AG20443 (cell line): Measurements from ENCODE around the gene MOK.
A peak's percentile ranks its signal among the peaks of the same experiment; 100 is the strongest.
"Not testable (repeated sequence)": the region's sequence is repeated elsewhere in the genome, so short reads cannot be mapped to it uniquely, and the experiment has no call there.

Source experiments
- DNase-seq: peaks from one replicate; pipeline ENCODE4 v3.0.0; 2012; ENCODE audit warnings: low spot score, mixed read lengths

Gene MOK

GRCh38 chr14:102246071-102246470, 58.9 kb downstream of the MOK start:
- no peak for DNase-seq

DNA sequence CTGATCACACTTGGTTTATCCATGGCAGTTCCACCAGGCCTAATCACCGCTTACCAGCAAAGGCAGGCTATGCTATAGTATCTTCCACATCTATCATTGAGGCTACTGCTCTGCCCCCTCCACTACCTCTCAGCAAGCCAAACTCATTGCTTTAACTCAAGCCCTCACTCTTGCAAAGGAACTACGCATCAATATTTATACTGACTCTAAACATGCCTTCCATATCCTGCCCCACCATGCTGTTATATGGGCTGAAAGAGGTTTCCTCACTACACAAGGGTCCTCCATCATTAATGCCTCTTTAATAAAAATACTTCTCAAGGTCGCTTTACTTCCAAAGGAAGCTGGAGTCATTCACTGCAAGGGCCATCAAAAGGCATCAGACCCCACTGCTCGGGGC, 61.2 kb downstream of the MOK start:
- not testable (repeated sequence) for DNase-seq

DNA sequence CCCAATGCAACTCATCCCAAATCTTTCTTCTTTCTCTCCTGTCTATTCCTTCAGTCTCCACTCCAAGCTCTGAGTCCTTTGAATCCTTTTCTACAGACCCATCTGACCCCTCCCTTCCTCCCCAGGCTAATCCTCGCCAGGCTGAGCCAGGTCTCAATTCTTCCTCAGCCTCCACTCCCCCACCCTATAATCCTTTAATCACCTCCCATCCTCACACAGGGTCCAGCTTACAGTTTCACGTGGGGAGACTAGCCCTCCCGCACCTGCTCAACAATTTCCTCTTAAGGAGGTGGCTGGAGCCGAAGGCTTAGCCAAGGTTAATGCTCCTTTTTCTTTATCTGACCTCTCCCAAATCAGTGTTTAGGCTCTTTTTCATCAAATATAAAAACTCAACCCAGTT, 63.8 kb downstream of the MOK start:
- no peak for DNase-seq

GRCh38 chr14:102240481-102240880, 64.5 kb downstream of the MOK start:
- not testable (repeated sequence) for DNase-seq

DNA sequence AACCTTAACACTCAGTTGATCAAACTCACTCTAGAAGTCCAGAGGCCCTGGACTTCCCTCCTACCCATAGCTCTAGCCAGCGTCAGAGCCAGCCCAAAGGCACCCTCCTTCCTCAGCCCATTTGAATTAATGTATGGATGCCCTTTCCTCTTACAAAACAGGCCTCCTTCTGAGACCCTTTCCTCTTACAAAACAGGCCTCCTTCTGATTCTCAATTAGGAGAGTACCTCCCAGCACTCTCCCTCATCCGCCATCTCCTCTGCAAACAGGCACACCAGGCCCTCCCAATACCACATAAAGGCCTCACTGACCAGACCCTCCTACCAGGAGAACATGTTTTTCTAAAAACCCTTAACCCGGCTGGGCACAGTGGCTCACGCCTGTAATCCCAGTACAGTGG, 65.7 kb downstream of the MOK start:
- no peak for DNase-seq

GRCh38 chr14:102238766-102239165, 66.2 kb downstream of the MOK start:
- no peak for DNase-seq

DNA sequence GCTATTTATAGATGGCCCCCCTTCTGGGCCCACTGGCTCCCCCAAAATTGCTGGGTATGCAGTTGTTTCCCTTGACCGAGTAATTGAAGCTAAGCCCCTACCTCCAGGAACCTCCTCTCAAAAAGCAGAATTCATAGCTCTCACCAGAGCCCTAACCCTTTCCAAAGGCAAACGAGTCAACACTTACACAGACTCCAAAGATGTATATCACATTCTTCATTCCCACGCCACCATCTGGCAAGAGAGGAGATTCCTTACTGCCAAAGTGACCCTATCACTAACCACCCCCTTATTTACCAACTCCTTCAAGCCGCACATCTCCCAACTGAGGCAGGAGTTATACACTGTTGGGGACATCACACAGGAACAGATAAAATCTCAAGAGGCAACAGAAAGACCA, 66.8 kb downstream of the MOK start:
- no peak for DNase-seq

DNA sequence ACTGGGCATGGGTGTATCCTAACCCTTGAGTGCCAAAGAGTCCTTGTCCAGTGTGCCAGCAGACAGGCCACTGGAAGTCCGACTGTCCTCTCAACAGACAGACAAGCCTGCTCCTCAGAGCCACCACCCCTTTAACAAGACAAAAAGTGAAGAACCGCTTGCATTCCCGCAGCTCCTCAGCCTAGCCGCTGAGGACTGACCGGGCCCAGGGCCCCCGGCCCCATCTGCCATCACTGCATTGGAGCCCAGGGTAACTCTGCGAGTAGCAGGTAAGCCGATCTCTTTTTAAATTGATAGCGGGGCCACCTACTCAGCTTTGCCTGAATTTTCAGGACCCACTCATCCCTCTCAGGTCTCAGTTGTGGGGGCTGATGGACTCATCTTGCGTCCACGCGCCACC, 68.9 kb downstream of the MOK start:
- no peak for DNase-seq

GRCh38 chr14:102235275-102235897, 69.6 kb downstream of the MOK start:
- DNase-seq, result peak; percentile 90

DNA sequence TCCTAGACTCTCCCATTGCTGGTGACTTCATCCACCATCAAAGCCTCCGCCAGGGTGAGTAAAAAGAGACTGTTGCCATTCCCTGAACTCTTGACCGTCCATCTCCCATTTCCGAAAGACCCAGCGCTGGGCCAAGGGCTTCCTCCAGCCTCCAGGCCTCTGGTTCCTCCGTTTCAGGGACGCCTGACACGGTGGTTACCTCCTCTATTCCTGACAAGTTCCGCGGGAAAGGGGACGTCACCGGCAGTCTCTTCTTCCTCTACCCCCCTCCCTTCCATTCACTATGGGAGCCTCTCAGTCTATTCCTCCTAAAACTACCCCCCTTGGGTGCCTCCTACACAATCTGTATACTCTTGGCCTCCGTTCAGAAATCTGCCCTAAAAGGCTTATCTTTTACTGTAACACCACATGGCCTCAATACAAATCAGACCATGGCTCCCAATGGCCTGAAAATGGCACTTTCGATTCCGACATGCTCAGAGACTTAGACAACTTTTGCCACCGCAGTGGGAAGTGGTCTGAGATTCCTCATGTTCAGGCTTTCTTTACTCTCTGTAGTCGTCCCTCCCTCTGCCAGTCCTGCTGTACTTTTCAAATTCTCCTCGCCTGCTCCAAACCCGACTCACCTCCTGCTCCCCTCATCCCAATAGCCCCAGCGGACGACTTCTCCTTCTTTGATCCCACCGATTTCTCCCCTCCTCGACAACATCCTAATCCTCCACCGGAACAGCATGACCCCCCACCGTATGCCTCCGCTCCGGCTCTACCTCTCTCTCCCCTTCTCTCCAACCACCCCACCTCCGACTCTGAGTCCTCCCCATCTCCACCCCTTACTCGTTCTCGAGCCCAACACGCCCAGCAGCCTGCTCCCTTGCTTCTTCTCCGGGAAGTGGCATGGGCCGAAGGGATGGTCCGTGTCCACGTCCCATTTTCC, 70.4 kb downstream of the MOK start:
- DNase-seq, result no peak

DNA sequence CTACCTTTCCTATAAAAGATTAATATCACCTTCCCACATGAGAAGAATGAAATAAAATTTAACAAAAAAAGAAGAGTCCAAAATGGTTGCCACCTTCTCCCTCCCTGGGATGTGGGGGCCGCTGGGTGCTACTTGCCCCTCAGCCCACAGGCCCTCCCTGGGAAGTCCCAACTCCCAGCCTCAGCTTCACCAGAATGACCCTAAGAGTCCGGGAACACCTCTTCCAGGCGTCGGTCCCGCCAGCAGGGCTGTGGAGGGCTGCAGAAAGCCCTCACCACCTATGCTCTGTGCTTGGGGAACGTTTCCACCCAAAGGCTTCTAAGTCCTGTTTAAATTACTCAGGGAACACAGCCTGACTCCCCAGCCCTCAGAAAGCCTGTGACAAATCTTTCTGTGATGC, 71.9 kb downstream of the MOK start:
- no peak for DNase-seq

GRCh38 chr14:102232348-102232625, 72.7 kb downstream of the MOK start:
- DNase-seq, result no peak

DNA sequence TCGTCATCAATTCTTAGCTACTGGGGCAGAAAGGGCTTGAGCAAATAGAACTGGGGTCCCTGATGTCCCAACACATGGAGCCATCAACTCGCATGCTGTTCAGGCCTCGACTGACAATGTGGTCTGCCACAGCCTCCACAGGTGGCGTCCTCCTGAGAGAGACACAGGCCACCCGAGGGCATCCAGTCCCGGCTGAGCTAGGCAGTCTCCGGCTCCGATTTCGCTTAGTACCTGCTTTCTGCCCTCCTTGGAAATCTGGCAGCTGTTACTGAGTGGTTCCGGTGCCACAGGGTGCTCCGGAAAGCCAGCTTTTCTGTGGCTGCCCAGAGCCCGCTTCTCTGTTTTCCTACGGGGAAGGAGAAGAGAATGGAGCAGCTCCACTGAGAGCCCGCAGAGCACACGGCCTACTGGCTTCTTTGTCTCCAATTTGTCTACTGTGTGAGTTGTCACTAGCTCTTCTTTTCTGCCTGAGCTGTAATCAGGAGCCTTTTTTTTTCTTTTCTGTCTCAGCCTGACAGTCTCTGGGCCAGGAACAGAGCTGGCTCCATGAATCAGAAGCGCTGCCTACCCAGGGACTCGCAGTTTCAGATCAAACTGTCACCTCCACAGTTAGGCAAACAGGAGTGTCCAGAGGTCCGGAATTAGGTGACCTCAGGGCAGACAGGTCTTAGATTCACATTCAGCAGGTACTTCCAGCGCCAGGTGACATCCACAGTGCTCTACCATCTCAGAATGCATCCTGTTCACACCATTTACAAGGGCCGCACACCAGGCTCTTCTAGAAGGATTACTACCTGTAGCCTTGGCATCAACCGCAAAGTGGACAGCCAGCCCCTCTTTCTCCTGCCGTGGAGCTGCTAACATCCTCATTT, 73.3 kb downstream of the MOK start:
- DNase-seq, result no peak

- DNase-seq, result no peak
Observed at GRCh38 chr14:102230481-102231210, 74.3 kb downstream of the MOK start.

DNA sequence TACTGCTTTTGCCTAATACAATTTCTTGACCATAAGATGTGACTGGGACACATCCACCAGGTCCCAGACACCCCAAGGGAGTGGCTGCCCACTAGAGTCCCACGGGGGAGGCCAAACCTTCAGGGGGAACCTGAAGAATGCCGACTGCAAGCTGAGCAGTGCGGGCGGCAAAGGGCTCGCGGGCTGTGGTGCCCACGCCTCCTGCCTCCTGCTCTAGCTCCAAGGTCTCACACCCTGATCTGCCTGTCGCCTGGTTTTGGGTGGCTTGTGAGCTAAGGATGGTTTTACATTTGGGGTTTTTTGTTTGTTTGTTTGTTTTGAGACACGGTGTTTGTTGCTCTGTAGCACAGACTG, 75.2 kb downstream of the MOK start:
- no peak for DNase-seq

DNA sequence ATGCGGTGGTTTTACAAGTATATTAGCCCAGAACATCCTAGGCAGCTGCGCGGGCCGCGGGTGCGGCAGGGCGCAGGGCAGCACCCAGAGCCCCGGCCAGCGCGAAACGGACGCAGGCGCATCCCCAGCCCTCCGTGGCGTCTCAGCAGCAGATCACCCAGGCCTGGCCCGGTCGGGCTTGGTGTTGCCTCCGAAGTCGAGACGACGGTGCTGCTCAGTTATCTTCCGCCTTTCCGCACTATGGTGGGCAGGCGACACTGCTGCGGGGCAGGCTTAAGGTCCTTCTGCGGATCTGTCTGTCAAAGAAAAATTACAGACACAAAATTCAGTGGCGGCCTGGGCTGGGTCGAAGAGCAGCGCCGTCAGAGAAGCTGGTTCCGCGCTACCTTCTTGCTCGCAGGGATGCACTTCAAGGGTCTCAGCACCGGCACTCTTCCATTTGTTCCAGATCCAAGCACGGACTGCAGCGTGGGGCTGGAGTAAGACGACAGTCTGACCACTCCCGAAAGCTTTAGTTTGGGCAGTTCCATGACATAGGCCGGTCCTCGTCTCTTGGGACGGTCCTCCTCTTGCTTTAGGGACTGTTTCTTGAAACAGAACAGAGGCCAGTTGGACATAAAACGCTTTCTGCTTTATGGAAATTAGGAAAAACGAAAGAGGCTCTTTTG, 75.8 kb downstream of the MOK start:
- DNase-seq, result no peak

DNA sequence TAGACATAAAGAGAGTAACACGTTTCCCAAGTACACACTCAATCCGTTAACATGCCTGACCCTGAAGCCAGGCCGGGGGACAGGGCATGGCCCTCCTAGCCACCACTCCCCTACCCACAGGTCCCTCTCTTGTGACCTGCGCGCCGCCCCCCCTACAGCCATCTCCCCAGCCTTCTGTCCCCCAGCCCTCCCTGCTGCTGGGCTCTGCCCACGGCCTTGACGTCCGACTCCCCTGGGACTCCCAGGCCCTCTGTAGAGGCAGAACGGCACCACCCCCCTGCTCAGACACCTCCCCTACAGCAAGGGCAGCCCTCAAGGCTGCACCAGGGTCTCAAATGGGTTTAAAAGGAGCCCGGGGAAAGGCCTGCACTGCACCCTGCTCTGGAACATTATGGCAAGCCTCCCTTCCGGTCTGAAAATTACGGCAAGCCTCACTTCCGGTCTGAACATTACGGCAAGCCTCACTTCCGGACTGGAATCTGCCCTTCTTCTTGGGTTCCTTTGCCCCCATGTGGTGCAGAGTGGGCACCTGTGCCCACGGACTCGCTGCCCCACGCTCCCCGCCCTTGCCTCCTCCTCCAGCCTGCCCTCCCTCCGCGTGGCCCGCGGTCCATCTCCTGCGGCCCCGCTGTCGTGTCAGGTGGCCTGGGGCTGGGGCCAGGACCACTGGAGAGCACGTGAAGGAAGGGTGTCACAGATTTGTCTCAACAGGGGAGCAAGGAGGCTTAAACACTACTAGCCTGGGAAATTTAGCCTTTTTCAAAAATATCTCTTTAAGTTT, 77.6 kb downstream of the MOK start:
- no peak for DNase-seq

- DNase-seq, result no peak
Observed at GRCh38 chr14:102226356-102227125, 78.4 kb downstream of the MOK start.

GRCh38 chr14:102225936-102226335, 79.0 kb downstream of the MOK start:
- DNase-seq, result no peak

DNA sequence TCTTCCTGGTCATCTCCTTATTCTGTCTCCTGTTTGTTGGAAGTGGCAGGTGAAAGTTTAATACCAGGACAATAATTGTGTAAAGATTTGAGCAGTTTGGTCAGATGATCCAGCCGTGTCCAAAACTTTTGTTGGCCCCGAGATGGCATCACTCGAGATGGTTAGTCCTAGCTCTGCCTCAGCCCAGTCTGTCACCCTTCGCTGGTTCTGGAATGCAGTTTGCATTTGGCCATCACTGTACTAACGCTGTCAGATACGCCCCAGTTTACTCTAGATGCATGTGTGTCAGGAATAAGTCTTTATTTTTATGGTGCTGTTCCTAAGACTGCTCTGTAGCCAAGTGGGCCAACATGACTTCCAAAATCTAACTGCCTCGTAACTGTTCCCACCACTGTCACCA, 79.6 kb downstream of the MOK start:
- DNase-seq, result no peak
